Activated naive CD8-positive, alpha-beta T cell treated with anti-CD3 and anti-CD28 coated beads, Interleukin-2, amount 10 ng/mL, durations not matched to agents 7 days and 5 days (primary cell): ENCODE results near the gene CYP17A1. TPM values are rescaled to one million over a fixed set of nuclear protein-coding genes. Genes with fewer than 3 reads are reported as not detected.
"Not testable (repeated sequence)": the region's sequence is repeated elsewhere in the genome, so short reads cannot be mapped to it uniquely, and the experiment has no call there.

Source experiments
- ATAC-seq: fragments of 150-1000 bp; cut with Tn5 transposase; one replicate; pipeline ENCODE4 v1.10.0; 2021; ENCODE audit warnings: low read depth, moderate library complexity
- POLR2A ChIA-PET: fragments of 350-600 bp; sonication (Branson Sonifier 250); formaldehyde crosslinking; loops from one replicate; lab custom pipeline; 2021; ENCODE audit warnings: antibody characterized with exemption; lab: Charles Lee
- DNase-seq: peaks from one replicate; pipeline ENCODE4 v3.0.0; 2021
- H3K27ac Mint-ChIP-seq: one replicate; pipeline ENCODE4 v1.8.0; 2022; ENCODE audit warnings: mild to moderate bottlenecking, mixed read lengths
- H3K27me3 Mint-ChIP-seq: one replicate; pipeline ENCODE4 v1.8.0; 2022; ENCODE audit warnings: mild to moderate bottlenecking, moderate library complexity, mixed read lengths
- H3K36me3 Mint-ChIP-seq: one replicate; pipeline ENCODE4 v1.8.0; 2021; ENCODE audit warnings: mild to moderate bottlenecking, mixed read lengths
- H3K4me1 Mint-ChIP-seq: one replicate; pipeline ENCODE4 v1.8.0; 2021; ENCODE audit warnings: mixed read lengths
- H3K4me3 Mint-ChIP-seq: one replicate; pipeline ENCODE4 v1.8.0; 2022; ENCODE audit warnings: mild to moderate bottlenecking, moderate library complexity, mixed read lengths
- H3K9me3 Mint-ChIP-seq: one replicate; pipeline ENCODE4 v1.8.0; 2021; ENCODE audit warnings: mixed read lengths
- total RNA-seq, 2 experiments: library from RNA; stranded (reverse); gene quantifications; one replicate each; pipeline ENCODE4 v1.2.3, GENCODE V29; 2021

CYP17A1 gene
- total RNA-seq = not detected

DNA sequence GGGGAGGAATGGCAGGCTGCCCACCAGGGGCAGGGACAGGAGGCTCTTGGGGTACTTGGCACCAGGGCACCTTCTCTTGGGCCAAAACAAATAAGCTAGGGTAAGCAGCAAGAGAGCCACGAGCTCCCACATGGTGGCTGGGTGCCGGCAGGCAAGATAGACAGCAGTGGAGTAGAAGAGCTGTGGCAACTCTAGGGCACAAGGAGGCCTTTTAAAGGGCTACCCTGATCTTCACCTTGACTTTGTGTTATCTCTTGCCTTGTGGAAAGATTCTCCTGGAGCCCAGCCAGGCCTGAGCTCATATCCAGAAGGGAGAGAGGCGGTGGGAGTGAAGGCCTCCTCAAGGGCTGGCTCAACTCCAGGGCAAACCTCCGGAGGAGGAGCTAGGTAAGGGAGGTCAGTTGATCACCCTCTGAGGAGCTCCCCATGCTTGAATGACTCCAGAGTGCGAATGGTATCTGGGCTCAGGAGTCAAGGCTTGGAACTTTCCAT lies at the start of gene CYP17A1:
CYP17A1 (minus strand) TSS at position 184 of the 492 bp plus-strand sequence; CDS start at position 132, 52 bp downstream.
- Mint-ChIP-seq H3K27me3 (peaks cover 20% of the 10 kb centered on the region), H3K36me3 (peaks cover 1% of the 10 kb centered on the region), H3K4me1 (no peaks in the 10 kb centered on the region), H3K9me3 (peaks cover 6% of the 10 kb centered on the region), H3K27ac (no peak within 1 kb of the TSS), H3K4me3 (no peak within 1 kb of the TSS)
- ATAC-seq = no peak
- no peak for DNase-seq
- POLR2A ChIA-PET = no interaction called here

DNA sequence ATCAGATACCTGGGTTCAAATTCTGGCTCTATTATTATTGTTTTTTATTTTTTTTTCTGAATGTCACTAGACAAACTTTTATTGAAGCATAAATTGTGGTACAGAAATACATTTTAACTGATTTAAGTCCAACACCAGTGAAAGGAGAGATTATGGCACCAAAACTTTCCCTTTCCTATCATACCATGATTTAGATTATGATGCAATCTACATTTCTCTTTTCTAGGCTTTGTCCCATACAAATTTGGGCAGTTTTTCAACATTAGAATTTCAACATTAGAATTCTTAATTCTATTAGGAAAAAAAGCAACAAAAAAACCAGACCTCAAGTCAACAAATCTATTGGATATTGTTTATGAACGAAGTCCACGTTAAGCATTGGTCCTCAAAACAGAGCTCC lies 43.0 kb upstream of the CYP17A1 start:
- Mint-ChIP-seq H3K27ac (no peak overlapping the region), H3K27me3 (no peaks in the 10 kb centered on the region), H3K4me3 (no peak overlapping the region), H3K36me3 (no peaks in the 10 kb centered on the region), H3K9me3 (no peaks in the 10 kb centered on the region), H3K4me1 (no peaks in the 10 kb centered on the region)
- no peak for ATAC-seq
- POLR2A ChIA-PET = no interaction called here
- no peak for DNase-seq

- Mint-ChIP-seq H3K27ac (no peak overlapping the region), H3K36me3 (no peaks in the 10 kb centered on the region), H3K27me3 (peaks cover 3% of the 10 kb centered on the region), H3K4me3 (no peak overlapping the region), H3K9me3 (no peaks in the 10 kb centered on the region), H3K4me1 (no peaks in the 10 kb centered on the region)
- POLR2A ChIA-PET = no interaction called here
- DNase-seq = no peak
- no peak for ATAC-seq
Observed at GRCh38 chr10:102878629-102879028, 41.4 kb upstream of the CYP17A1 start.

- Mint-ChIP-seq H3K9me3 (no peaks in the 10 kb centered on the region), H3K36me3 (no peaks in the 10 kb centered on the region), H3K27ac (no peak overlapping the region), H3K4me1 (no peaks in the 10 kb centered on the region), H3K27me3 (peaks cover 3% of the 10 kb centered on the region), H3K4me3 (no peak overlapping the region)
- DNase-seq (no peak), ATAC-seq (no peak)
- POLR2A ChIA-PET = no interaction called here
Observed at GRCh38 chr10:102876747-102877153, 39.5 kb upstream of the CYP17A1 start.

DNA sequence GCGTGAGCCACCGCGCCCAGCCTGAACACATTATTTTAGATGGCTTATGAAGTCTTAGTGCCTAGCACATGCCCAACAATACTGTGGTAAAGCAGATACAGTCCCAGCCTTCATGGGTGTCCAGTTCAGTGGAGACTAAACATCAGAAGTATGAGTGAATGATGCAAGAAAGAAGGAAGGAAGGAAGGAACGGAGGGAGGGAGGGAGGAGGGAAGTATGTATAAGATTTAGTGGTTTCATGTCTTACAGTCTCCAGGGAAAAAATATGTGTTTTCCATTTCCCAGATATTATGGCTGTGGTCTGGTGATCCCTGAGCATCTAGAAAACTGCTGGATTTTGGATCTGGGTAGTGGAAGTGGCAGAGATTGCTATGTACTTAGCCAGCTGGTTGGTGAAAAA lies 35.0 kb upstream of the CYP17A1 start:
- no peaks in the 10 kb centered on the region for H3K9me3 Mint-ChIP-seq
- peaks cover 25% of the 10 kb centered on the region for H3K27me3 Mint-ChIP-seq
- ATAC-seq (no peak), DNase-seq (no peak)
- peaks cover 13% of the 10 kb centered on the region for H3K4me1 Mint-ChIP-seq
- H3K36me3 Mint-ChIP-seq = no peaks in the 10 kb centered on the region
- H3K4me3 Mint-ChIP-seq = no peak overlapping the region
- H3K27ac Mint-ChIP-seq = no peak overlapping the region
- POLR2A ChIA-PET = no interaction called here

- Mint-ChIP-seq H3K27me3 (peaks cover 25% of the 10 kb centered on the region), H3K4me1 (peaks cover 13% of the 10 kb centered on the region), H3K9me3 (no peaks in the 10 kb centered on the region), H3K4me3 (peak overlapping the region; percentile 82), H3K36me3 (no peaks in the 10 kb centered on the region), H3K27ac (no peak overlapping the region)
- POLR2A ChIA-PET = no interaction called here
- no peak for ATAC-seq
- no peak for DNase-seq
Observed at GRCh38 chr10:102870221-102870620, 33.0 kb upstream of the CYP17A1 start.

GRCh38 chr10:102869258-102870198 lies 32.3 kb upstream of the CYP17A1 start, which contains the start of gene AS3MT:
AS3MT (plus strand) TSS chr10:102869470; CDS start chr10:102869593, 123 bp downstream.
- Mint-ChIP-seq H3K4me1 (peaks cover 13% of the 10 kb centered on the region), H3K4me3 (peak within 1 kb of the TSS; percentile 82), H3K27ac (peak within 1 kb of the TSS; percentile 20), H3K36me3 (no peaks in the 10 kb centered on the region), H3K9me3 (no peaks in the 10 kb centered on the region), H3K27me3 (peaks cover 25% of the 10 kb centered on the region)
- DNase-seq (peak; percentile 56), ATAC-seq (peak; percentile 91)
- POLR2A ChIA-PET = no interaction called here

- Mint-ChIP-seq H3K27ac (no peak overlapping the region), H3K4me1 (peaks cover 13% of the 10 kb centered on the region), H3K27me3 (peaks cover 22% of the 10 kb centered on the region), H3K4me3 (peak overlapping the region; percentile 82), H3K36me3 (no peaks in the 10 kb centered on the region), H3K9me3 (no peaks in the 10 kb centered on the region)
- no peak for DNase-seq
- POLR2A ChIA-PET = no interaction called here
- no peak for ATAC-seq
Observed at GRCh38 chr10:102868911-102869257, 31.7 kb upstream of the CYP17A1 start.

GRCh38 chr10:102865620-102866019 lies 28.4 kb upstream of the CYP17A1 start:
- POLR2A ChIA-PET = no interaction called here
- no peak overlapping the region for H3K4me3 Mint-ChIP-seq
- no peaks in the 10 kb centered on the region for H3K36me3 Mint-ChIP-seq
- H3K27me3 Mint-ChIP-seq = peaks cover 18% of the 10 kb centered on the region
- DNase-seq (no peak), ATAC-seq (no peak)
- H3K9me3 Mint-ChIP-seq = no peaks in the 10 kb centered on the region
- no peak overlapping the region for H3K27ac Mint-ChIP-seq
- H3K4me1 Mint-ChIP-seq = peaks cover 12% of the 10 kb centered on the region

DNA sequence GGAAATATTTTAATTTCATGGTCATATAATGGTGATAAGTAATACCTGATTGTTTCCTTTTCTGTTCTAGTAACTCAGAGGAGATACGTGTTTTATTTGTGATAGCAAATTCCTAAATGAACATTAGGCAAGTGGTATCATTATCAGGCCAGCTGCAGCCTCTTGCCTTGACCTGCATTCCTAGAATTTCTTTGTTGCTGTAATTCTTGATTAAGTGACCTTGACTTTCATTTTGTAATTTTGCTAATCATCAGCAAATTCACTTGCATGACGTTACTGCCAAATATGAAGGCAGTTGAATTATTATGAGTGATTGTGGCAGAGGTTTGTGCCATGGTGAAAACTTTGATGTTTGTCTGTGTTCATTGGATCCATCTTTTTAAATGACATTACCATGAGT lies 26.4 kb upstream of the CYP17A1 start:
- H3K4me3 Mint-ChIP-seq = no peak overlapping the region
- H3K36me3 Mint-ChIP-seq = peaks cover 5% of the 10 kb centered on the region
- no peak overlapping the region for H3K27ac Mint-ChIP-seq
- POLR2A ChIA-PET = no interaction called here
- peaks cover 2% of the 10 kb centered on the region for H3K27me3 Mint-ChIP-seq
- H3K4me1 Mint-ChIP-seq = peaks cover 4% of the 10 kb centered on the region
- ATAC-seq (no peak), DNase-seq (no peak)
- no peaks in the 10 kb centered on the region for H3K9me3 Mint-ChIP-seq

DNA sequence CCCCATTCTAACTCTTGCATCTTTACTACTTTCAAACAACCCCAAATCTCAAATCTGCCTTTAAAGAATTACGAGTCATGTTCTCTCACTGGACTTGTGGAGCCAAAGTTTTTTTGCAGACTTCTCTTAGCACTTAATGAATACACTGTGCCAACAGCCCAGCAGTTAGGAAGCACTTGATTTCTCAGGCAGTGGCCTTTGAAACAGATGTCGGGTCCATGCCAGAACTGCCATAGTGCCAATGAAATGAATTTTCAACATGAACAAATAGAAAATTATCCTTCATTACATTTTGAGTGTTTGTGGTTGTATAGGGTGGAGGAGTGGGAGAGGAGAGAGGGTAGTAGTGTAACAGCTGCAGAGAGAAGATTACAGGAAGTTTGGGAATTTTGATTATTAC lies 22.7 kb upstream of the CYP17A1 start:
- POLR2A ChIA-PET = no interaction called here
- H3K36me3 Mint-ChIP-seq = peaks cover 5% of the 10 kb centered on the region

GRCh38 chr10:102856758-102857424 lies 19.7 kb upstream of the CYP17A1 start:
- H3K4me1 Mint-ChIP-seq = peaks cover 11% of the 10 kb centered on the region
- peaks cover 5% of the 10 kb centered on the region for H3K36me3 Mint-ChIP-seq
- DNase-seq = no peak
- H3K27ac Mint-ChIP-seq = no peak overlapping the region
- no peaks in the 10 kb centered on the region for H3K9me3 Mint-ChIP-seq
- no peak overlapping the region for H3K4me3 Mint-ChIP-seq
- POLR2A ChIA-PET = no interaction called here
- H3K27me3 Mint-ChIP-seq = no peaks in the 10 kb centered on the region
- no peak for ATAC-seq

More for the DNA sequence above, 22.7 kb upstream of the CYP17A1 start:
- Mint-ChIP-seq H3K27ac (no peak overlapping the region), H3K27me3 (no peaks in the 10 kb centered on the region), H3K4me3 (no peak overlapping the region), H3K4me1 (peaks cover 10% of the 10 kb centered on the region), H3K9me3 (no peaks in the 10 kb centered on the region)
- ATAC-seq = no peak
- no peak for DNase-seq

GRCh38 chr10:102855731-102856436 lies 18.7 kb upstream of the CYP17A1 start:
- DNase-seq, H3K9me3 Mint-ChIP-seq, H3K27ac Mint-ChIP-seq, POLR2A ChIA-PET, ATAC-seq, H3K27me3 Mint-ChIP-seq, H3K36me3 Mint-ChIP-seq: not testable (repeated sequence)
- Mint-ChIP-seq H3K4me3 (peak overlapping the region; percentile 18), H3K4me1 (peaks cover 11% of the 10 kb centered on the region)
